GM19238 (cell line): ENCODE measurements around the gene MTF2.
A peak's percentile ranks its signal among the peaks of the same experiment; 100 is the strongest.
"Not testable (repeated sequence)": the region's sequence is repeated elsewhere in the genome, so short reads cannot be mapped to it uniquely, and the experiment has no call there.

Source experiments
- DNase-seq: peaks from one replicate; pipeline ENCODE4 v3.0.0; 2011; ENCODE audit warnings: low spot score; ENCODE audit not compliant: insufficient read length

The MTF2 gene

DNA sequence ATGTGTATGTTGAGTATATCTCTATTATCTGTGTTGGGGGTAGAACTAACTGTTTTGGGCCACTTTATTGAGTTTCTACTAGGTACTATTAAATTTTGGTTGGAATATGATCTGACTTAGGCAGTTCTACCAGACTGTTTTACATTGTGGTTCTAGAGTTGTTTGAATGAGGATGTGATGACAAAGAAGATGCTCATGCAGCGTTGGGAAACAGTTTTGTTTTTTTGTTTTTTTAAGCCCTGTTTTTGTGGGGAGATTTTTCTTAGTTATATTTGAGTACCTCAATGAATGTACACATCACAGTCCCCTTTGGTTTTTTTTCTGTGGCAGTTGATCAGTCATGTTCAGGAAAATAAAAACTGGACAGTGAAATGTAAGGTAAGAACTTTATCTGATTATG, 61.0 kb downstream of the MTF2 start:
- DNase-seq: no peak

DNA sequence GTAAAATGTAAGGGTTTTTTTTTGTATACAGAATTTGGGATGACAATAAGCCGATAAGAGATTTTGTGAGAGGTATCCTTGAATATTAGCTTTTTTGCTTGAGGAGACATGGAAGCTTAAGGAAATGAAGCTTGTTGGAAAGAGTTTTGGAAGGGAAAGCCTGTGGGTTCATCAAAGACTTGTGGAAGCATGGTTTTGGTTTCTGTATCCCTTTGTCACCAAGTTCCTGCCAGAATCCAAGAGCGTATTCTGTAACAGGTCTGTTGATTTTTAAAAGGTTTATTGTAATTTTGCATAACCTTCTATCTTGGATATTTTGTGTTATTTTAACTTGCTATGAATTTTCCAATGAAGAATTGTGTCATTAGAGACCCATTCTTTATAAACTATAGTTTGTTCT, 63.1 kb downstream of the MTF2 start:
- no peak for DNase-seq

DNA sequence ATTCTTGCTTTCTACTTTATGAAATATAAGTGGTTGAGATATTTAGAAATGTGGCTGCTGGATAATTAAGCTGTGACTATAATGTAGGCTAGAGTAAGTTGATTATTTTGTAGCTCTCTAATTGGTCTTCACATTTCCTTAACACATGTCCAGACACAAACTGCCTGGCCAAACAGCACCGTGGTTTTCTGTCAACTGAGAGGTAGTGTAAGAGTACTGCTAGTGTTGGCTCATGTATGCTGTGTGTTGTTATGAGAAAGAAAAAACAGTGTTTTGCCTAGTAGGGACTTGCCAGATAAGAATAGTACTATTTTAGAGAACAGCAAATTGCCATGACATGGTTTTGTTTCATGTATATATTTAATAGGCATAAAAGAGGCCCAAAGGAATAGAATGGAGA, 64.1 kb downstream of the MTF2 start:
- no peak for DNase-seq

DNA sequence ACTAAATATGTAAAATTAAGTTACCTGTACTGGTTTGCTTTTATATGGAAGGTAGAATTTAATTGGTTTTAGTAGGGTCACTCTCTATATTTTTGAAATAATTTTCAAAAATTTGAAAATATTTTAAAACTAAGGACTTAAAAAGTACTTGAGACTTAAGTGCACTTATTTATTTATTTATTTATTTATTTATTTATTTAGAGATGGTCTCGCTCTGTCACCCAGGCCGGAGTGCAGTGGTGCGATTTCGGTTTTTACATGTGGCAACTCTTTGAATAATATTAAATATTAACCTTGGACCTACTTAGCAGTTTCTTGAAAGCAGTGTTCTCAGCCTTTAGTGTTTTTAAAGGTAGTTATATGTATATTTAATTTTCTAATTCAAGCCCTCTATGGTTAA, 64.7 kb downstream of the MTF2 start:
- DNase-seq: no peak

DNA sequence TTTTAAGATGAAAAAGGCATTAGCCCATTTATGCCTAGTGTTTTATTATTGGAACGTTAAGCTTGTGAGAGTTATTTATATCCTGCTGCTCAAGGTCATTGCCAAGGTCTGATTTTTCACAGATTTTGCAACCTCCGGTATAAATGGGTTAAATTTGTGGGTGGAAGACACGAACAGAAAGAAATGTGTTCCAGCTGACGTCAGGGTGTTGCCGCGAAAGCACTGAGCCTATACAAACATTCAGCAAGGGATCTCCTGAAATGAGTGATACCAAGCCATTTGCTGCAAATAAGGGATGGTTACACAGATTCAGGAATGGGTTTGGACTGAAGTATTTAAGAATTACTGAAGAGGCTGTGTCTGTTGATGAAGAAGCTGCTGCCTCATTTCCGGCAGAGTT, 68.9 kb downstream of the MTF2 start:
- DNase-seq: no peak

DNA sequence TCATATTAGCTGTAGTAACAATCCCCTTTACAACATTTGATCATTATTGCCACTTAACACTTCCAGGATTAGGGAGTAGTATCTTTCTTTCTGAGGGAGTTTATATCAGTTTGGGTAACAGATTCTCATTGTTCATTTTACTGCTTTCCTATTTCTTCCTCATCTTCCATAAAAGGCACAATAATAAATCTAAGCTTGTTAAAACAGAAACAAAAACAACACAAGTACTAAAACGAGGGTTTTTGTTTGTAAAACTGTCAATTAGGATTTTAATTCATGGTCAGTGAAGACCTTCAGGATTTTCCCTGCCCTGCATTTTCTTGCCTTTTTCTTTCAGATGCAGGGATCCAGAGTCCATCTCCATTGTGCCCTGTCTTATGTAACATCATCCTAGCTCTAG, 71.6 kb downstream of the MTF2 start:
- DNase-seq: no peak

DNA sequence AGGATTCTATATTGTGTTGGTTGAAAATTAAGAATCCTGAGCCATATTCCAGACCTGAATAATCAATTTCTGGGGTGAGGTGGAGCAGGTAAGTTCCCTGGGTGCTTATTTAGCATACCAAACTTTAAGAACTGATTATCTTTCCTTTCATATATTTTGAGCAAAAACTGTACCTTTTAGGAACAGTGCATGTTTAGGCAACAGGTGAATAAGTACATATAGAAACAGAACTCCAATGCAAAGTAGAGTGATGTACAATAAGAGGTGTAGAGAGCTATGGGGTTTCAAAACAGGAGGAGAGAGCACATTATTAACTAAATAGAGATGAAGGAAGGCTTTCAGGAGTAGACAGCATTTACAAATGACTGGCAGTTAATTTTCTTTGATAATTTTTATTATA, 72.4 kb downstream of the MTF2 start:
- no peak for DNase-seq

DNA sequence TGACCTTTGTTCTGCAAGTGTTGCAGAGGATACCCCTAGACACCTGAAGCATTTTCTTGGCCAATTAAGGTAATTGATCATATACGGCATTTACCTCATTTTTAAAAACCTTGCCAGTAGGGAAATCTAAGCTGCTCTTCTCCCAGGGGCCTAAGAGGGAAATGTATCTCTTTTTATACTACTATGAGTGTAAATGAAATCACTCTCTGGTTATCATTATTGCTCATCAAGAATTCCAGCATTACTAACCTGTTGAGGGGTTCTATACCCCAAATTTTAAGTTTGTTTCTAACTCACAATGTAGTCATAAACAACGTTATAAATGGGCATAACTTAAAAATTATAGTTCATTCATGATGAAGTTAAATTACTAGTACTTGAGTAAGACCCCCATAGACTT, 73.8 kb downstream of the MTF2 start:
- DNase-seq: no peak

DNA sequence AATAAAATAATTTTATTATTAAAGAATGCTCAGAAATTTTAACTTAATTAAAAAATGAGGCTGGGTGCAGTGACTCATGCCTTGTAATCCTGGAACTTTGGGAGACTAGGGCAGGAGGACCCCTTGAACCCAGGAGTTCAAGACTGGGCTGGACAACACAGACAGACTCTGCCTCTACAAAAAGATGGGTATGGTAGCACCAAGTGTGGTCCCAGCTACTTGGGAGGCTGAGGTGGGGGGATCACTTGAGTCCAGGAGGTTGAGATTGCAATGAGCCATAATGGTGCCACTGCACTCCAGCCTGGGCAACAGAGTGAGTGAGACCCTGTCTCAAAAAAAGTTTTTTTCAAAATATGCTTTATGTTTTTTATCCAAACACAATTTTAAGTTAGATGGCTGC, 75.8 kb downstream of the MTF2 start:
- no peak for DNase-seq

DNA sequence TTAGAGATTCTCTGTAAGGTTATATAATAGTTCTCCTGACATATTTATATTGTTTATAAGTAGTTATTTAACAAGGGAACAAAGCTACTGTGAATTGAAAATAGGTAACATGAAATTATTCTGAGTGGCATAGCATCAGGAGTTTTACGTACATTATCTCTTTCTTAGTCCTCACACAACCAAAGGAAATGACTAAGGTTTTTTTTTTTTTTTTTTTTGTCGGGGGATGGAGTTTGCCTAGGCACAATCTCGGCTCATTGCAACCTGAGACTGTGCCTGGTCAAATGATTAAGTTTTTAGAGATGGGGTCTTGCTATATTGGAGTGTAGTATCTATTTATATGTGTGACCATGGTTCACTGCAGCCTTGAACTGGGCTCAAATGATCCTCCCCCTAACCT, 76.3 kb downstream of the MTF2 start:
- DNase-seq: no peak

DNA sequence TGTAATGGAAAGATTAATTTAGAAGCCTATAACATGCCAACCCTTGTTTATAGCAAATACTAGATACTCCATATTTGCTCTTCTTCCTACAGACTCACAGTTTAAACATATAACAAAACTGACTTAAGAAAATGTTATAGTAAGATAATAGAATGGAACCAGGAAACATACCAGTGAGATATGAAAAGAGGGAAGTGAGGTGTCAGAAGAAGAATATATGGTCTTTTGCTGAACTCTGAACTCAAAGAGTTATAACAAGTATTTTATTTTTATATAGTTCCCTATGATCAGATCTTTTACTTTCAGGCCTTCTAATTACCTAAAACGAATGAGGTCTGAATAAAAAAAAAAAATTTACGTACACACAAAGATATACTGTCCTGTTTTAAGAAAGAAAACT, 80.3 kb downstream of the MTF2 start:
- no peak for DNase-seq

DNA sequence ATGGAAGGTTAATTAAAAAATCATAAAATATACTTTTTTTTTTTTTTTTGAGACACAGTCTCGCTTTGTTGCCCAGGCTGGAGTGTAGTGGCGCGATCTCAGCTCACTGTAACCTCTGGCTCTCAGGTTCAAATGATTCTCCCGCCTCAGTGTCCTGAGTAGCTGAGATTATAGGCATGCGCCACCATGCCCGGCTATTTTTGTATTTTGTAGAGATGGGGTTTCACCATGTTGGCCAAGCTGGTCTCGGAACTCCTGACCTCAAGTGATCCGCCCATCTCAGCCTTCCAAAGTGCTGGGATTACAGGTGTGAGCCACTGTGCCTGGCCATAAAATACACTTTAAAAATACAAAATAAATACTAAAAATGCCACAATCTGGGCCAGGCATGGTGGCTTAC, 84.2 kb downstream of the MTF2 start:
- DNase-seq: not testable (repeated sequence)

DNA sequence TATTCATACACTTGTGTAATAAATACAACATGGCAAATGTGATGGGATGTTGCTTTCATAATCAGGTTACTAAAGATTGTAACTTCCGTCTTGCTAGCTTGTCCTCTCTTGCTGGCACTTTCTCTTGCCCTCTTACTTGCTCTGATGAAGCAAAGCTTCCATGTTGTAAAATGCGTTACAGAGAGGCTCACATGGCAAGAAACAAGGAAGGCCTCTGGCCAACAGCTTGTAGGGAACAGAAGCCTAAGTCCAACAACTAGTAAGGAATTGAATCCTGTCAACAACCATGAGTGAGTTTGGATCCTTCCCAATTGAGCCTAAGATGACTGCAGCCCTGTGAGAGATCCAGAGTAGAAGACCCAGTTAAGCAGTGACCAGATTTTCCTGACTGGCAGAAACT, 85.7 kb downstream of the MTF2 start:
- DNase-seq: no peak

DNA sequence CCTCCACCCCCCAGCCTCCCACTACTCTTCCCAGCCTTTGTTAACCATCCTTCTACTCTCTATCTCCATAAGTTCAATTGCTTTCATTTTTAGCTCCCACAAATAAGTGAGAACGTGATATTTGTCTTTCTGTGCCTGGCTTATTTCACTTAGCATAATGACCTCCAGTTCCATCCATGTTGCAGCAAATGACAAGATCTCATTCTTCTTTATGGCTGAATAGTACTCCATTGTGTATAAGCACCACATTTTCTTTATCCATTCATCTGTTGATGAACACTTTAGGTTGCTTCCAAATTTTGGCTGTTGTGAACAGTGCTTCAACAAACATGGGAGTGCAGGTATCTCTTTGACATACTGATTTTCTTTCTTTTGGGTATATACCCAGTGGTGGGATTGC, 86.8 kb downstream of the MTF2 start:
- not testable (repeated sequence) for DNase-seq

DNA sequence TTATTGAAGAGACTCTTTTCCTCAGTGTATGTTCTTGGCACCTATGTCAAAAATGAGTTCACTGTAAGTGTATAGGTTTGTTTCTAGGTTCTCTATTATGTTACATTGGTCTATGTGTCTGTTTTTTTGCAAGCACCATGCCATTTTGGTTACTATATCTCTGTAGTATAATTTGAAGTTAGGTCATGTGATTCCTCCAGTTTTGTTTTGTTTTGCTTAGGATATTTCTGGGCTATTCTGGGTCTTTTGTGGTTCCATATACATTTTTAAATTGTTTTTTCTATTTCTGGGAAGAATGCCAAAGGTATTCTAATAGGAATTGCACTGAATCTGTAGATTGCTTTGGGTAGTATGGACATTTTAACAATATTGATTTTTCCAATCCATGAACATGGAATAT, 87.9 kb downstream of the MTF2 start:
- no peak for DNase-seq

DNA sequence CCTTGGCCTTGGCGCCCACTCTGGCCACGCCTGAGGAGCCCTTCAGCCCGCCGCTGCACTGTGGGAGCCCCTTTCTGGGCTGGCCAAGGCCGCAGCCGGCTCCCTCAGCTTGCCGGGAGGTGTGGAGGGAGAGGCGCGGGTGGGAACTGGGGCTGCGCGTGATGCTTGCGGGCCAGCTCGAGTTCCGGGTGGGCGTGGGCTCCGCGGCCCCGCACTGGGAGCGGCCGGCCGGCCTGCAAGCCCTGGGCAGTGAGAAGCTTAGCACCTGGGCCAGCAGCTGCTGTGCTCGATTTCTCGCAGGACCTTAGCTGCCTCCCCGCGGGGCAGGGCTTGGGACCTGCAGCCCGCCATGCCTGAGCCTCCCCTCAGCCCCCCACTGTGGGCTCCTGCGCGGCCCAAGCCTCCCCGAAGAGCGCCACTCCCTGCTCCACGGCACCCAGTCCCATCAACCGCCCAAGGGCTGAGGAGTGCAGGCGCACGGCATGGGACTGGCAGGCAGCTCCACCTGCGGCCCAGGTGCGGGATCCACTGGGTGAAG, 91.1 kb downstream of the MTF2 start:
- DNase-seq: not testable (repeated sequence)

DNA sequence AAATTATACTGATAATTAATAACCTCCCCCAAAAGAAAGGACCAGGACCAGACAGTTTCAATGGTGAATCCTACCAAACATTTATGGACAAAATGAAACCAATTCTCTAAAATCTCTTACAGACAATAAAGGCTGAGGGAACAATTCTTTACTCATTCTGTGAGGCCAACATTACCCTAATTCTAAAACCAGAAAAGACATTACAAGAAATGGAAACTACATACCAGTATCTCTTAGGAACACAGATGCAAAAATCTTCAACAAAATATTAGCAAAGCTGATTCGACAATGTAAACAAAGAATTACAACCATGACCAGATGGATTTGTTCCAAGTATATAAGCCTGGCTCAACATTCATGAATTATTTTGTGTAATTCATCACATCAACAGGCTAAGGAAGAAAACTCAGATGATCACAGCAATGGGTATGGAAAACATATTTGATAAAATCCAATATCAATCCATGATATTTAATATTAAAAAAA, 92.5 kb downstream of the MTF2 start:
- no peak for DNase-seq

DNA sequence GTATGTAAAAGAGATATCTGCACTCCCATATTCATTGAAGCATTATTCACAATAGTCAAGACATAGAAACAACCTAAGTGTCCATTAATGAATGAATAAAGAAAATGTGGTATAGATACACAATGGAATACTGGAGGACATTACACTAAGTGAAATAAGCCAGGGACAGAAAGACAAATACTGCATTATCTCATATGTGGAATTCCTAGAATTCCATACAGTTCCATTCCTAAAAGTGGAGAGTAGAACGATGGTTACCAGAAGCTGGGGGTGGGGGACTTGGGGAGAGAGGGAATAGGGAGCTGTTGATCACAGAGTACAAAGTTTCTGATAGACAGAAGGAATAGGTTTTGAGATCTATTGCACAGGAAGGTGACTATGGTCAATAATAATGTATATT, 93.7 kb downstream of the MTF2 start:
- no peak for DNase-seq

DNA sequence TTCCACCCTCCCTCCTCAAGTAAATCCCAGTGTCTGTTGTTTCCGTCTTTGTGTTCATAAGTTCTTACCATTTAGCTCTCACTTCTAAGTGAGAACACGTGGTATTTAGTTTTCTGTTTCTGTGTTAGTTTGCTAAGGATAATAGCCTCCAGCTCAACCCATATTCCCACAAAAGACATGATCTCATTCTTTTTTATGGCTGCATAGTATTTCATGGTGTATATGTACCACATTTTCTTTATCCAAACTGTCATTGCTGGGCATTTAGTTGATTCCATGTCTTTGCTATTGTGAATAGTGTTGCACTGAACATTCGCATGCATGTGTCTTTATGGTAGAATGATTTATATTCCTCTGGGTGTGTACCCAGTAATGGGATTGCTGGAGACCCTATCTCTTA, 95.6 kb downstream of the MTF2 start:
- not testable (repeated sequence) for DNase-seq

DNA sequence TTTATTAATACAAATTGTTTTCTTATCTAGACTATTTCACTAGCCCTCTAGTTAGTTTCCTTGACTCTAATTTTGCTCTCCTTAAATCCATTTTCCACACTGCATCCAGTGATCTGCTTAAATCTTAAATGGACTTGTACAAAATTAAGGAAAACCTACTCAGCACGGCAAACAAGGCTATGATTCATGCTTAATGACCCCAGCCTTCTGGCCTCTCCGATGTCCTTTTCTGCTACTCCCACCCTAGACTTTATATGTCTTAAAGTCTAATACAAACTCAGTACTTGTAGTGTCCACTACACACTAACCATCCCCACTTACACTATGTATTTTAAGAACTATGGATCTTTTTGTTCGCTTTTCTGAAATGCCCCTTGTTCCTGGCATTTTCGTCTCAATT, 98.9 kb downstream of the MTF2 start:
- DNase-seq: no peak

DNA sequence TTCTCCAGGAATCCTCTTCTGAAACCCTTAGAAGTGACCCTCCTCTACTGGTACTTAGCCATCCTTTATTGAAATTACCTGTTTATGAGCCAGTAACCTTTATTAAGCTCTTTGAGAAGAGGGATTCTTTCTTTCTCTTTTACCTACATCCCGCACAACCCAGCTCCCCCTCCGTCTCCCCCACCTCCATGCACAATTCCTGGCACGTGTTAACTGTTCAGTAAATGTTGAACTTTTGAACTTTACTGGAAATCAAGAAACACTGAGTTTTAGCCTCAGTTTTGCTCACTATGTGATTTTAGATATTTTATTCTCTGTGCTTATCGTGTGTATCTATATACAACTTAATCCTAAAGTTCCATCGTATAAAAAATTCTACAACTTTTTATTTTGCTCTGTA, 99.3 kb downstream of the MTF2 start:
- no peak for DNase-seq

DNA sequence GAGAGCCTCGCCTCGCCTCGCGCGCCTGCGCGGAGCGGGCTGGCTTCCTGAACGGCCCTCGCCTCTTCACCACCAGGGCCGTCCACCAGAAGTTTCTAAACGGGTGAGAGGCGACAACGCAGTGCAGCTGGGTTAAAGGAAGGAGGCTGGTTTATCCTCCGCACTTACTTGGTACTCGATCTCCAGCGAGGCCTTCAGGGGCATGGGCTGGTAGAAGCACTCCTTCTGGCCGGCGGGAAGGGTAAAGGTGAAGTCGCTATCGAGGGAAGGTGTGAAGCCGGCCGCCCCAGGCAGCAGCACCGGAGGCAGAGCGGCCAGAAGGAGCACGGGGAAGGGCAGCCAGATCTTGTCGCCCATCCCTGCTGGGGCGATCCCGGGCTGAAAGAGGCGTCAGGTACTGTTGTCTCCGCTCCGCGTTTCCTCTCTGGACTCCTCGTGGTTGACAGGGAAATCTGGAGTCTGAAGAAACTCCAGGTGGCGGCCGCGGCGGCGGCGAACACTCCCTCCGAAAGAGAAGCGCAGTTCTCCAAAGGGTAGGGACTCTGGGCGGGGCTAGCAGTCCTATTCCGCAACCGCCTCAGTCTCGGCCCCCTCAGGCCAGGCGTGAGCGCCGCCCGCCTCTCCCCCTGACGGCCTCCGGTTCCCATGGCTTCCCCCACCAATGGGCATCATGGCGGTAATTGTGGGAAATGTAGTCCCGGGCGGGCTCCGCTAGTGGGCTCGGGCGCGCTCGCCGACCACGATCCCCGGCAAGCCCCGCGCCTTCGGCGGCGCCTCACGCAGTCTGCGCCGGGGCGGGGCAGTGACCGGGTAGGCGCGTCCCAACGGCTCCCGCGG, 101.0 kb downstream of the MTF2 start, which contains the start of gene TMED5:
TSS of gene TMED5 (minus strand) at position 528 of the 837 bp plus-strand sequence. CDS start at position 357, 171 bp downstream.
- peak; percentile 68 for DNase-seq
